DND-41 (cell line): Measurements from ENCODE around the gene SND1.

Experiments used
- CTCF ChIP-seq: IDR thresholded peaks from 2 replicates; pipeline ENCODE4 v1.5.1; 2012; ENCODE audit warnings: borderline replicate concordance, low read length, moderate library complexity, mild to moderate bottlenecking; ENCODE audit not compliant: poor library complexity, severe bottlenecking; ENCODE audit errors: extremely low read depth
- EZH2 ChIP-seq: IDR thresholded peaks from 3 replicates; pipeline ENCODE4 v1.6.1; 2012; ENCODE audit warnings: borderline replicate concordance, low read depth, mild to moderate bottlenecking, moderate library complexity, low read length, inconsistent platforms; ENCODE audit not compliant: severe bottlenecking

GRCh38 chr7:127881564-127881963, 229.6 kb downstream of the SND1 start:
- TF ChIP-seq CTCF (no peak), EZH2 (no peak)
